Nephron (organoid): ENCODE measurements around the gene HACD2.

ENCODE experiments used
- H3K27ac Mint-ChIP-seq, 3 experiments: 2 replicates each; pipeline ENCODE4 v1.8.0; 2020; ENCODE audit warnings: mixed read lengths in 3 of 3, mild to moderate bottlenecking in 2 of 3, moderate library complexity in 1 of 3
- H3K27me3 Mint-ChIP-seq: 2 replicates; pipeline ENCODE4 v1.8.0; 2021; ENCODE audit warnings: low read depth, mild to moderate bottlenecking, moderate library complexity, mixed read lengths
- H3K36me3 Mint-ChIP-seq: 2 replicates; pipeline ENCODE4 v1.8.0; 2020; ENCODE audit warnings: low read depth, mixed read lengths
- H3K4me1 Mint-ChIP-seq: 2 replicates; pipeline ENCODE4 v1.8.0; 2020; ENCODE audit warnings: mixed read lengths
- H3K4me3 Mint-ChIP-seq, 3 experiments: 2 replicates each; pipeline ENCODE4 v1.8.0; 2020; ENCODE audit warnings: mild to moderate bottlenecking in 3 of 3, mixed read lengths in 3 of 3, moderate library complexity in 2 of 3
- H3K9me3 Mint-ChIP-seq: 2 replicates; pipeline ENCODE4 v1.8.0; 2020; ENCODE audit warnings: mixed read lengths
- CTCF ChIP-seq, 3 experiments: fragments of 200-600 bp; sonication (generic); IDR thresholded peaks; one replicate each; pipeline ENCODE4 v1.5.0; 2021; ENCODE audit warnings: antibody characterized with exemption in 3 of 3; ENCODE audit not compliant: unreplicated experiment in 3 of 3

The HACD2 gene

GRCh38 chr3:123571973-123572365 lies 12.9 kb downstream of the HACD2 start:
- H3K36me3 Mint-ChIP-seq: peaks cover 39% of the 10 kb centered on the region
- H3K27me3 Mint-ChIP-seq: no peaks in the 10 kb centered on the region
- no peak overlapping the region for H3K27ac Mint-ChIP-seq
- no peaks in the 10 kb centered on the region for H3K4me1 Mint-ChIP-seq
- H3K4me3 Mint-ChIP-seq: no peak overlapping the region
- TF ChIP-seq CTCF (IDR thresholded peaks at IDR 0.05; ENCODE audit: unreplicated experiment in 3 of 3): no peak
- no peaks in the 10 kb centered on the region for H3K9me3 Mint-ChIP-seq

DNA sequence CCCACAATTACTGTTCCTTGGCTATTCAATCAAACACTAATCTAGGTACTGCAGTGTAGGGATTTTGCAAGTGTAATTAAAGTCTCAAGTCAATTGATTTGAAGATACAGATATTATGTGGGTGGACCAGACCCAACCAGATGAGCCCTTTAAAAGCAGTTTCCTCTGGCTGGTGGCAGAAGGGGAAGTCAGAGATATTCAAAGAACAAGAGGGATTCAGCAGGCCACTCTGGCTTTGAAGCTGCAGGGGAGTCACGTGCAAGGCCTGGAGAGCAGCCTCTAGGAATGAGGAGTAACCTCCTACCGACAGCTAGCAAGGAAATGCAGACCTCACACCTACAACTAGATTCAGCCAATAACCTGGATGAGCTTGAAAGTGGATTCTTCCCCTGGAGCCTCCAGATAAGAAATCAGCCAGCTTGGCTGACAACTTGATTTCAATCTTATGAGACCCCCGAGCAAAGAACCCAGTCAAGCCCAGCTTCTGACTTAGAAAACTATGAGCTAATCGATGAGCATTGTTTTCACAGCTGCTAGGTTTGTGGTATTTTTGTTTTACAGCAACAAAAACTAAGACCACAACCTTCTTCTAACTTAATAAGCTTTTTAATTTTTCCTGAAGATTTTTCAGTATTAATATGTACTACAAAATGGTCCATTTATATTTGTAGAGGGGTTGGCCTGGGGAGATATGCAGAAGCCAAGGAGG lies 13.4 kb downstream of the HACD2 start:
- Mint-ChIP-seq H3K27me3 (no peaks in the 10 kb centered on the region), H3K9me3 (no peaks in the 10 kb centered on the region), H3K27ac (no peak overlapping the region), H3K36me3 (peaks cover 34% of the 10 kb centered on the region), H3K4me1 (no peaks in the 10 kb centered on the region), H3K4me3 (no peak overlapping the region)
- TF ChIP-seq CTCF (IDR thresholded peaks at IDR 0.05; ENCODE audit: unreplicated experiment in 3 of 3): no peak

DNA sequence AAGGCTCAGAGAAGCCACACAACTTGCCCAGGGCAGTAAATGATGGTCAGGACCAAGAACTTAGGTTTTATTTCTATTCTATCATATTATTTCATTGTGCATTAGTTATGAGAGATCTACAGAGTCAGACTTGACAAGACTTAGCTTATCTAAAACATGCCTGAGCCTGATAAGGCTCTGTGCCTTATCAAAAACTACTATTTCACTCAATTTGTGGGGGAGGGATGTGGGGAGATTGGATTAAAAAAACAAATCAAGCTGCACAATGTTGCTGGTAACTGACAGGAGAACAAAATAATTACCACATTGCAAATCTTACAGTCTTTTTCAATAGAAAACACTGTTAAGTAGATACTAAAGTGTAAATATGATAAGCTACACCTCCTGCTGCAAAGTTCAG lies 16.0 kb downstream of the HACD2 start:
- Mint-ChIP-seq H3K9me3 (no peaks in the 10 kb centered on the region), H3K36me3 (peaks cover 40% of the 10 kb centered on the region), H3K4me3 (no peak overlapping the region), H3K4me1 (no peaks in the 10 kb centered on the region), H3K27me3 (no peaks in the 10 kb centered on the region), H3K27ac (no peak overlapping the region)
- no peak for TF ChIP-seq CTCF (IDR thresholded peaks at IDR 0.05; ENCODE audit: unreplicated experiment in 3 of 3)

GRCh38 chr3:123568034-123568433 lies 16.8 kb downstream of the HACD2 start:
- Mint-ChIP-seq H3K27me3 (no peaks in the 10 kb centered on the region), H3K9me3 (no peaks in the 10 kb centered on the region), H3K36me3 (peaks cover 41% of the 10 kb centered on the region), H3K27ac (no peak overlapping the region), H3K4me1 (no peaks in the 10 kb centered on the region), H3K4me3 (no peak overlapping the region)
- no peak for TF ChIP-seq CTCF (IDR thresholded peaks at IDR 0.05; ENCODE audit: unreplicated experiment in 3 of 3)

DNA sequence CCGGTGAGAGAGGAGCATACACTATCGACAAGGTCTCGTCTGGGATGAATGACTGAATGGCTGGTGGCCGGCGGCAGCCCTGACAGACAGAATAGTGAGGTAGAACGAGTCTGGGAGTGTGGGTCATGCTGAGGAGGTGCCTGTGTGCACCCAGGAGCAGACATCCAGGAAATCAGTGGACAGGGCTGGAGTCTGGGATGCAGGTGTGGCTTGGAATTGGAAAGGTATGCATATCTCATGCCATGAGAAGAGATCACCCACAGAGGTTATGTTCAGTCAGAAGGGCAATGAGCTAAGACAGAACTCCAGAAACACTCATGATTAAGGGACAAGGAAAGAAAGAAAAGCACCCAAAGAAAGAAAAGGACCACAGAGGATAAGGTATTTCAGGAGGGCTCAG lies 20.8 kb downstream of the HACD2 start:
- no peaks in the 10 kb centered on the region for H3K4me1 Mint-ChIP-seq
- H3K9me3 Mint-ChIP-seq: no peaks in the 10 kb centered on the region
- H3K4me3 Mint-ChIP-seq: no peak overlapping the region
- no peak for TF ChIP-seq CTCF (IDR thresholded peaks at IDR 0.05; ENCODE audit: unreplicated experiment in 3 of 3)
- H3K27me3 Mint-ChIP-seq: no peaks in the 10 kb centered on the region
- peaks cover 26% of the 10 kb centered on the region for H3K36me3 Mint-ChIP-seq
- no peak overlapping the region for H3K27ac Mint-ChIP-seq

GRCh38 chr3:123562547-123562946 lies 22.3 kb downstream of the HACD2 start:
- Mint-ChIP-seq H3K27ac (no peak overlapping the region), H3K4me1 (no peaks in the 10 kb centered on the region), H3K27me3 (no peaks in the 10 kb centered on the region), H3K4me3 (no peak overlapping the region), H3K9me3 (no peaks in the 10 kb centered on the region), H3K36me3 (peaks cover 19% of the 10 kb centered on the region)
- TF ChIP-seq CTCF (IDR thresholded peaks at IDR 0.05; ENCODE audit: unreplicated experiment in 3 of 3): no peak
